NCI-H1417 (cell line): ENCODE measurements around the gene SORBS1.
A peak's percentile ranks its signal among the peaks of the same experiment; 100 is the strongest.

ENCODE experiments used
- DNase-seq, 3 experiments: peaks; one replicate each; lab custom pipeline; 2025; lab: John Stamatoyannopoulos, UW

SORBS1 gene

DNA sequence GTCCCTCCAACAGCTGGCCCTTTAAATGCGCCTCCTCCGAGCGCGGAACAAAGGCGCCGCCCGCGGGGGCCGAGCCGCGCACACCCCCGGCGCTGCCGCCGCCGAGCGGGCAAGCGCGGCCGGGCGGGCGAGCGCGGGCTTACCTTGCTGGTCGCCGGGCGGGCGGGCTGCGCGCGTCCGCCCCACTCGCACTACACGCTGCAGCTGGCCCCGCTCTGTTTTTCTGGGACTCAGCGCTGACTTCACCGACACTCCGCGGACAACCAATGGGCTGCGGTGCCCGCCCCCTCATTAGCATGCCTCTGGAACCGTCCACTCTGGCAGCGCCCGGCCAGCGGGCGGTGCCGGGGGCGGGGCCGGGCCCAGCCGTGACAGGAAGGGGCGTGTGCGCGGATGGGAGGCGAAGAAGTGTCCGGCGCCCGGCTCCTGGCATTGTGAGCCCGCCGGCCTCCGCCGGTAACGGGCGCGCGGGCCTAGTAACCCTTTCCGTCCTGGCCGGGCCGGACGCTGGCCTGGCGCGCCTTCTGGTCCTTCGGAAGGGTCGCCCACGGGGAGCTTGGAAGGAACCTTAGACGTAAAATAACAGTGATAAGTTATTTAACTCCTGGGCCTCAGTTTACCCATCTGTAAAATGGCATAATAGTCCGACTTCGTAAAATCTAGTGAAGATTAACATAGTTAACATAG lies at the start of gene SORBS1:
Gene SORBS1, minus strand, starts transcription at position 195 of the 687 bp plus-strand sequence. CDS start 120,236 bp downstream, outside the sequence.
- DNase-seq = peak; percentile 88 to 96 (median 92)

- no peak for DNase-seq
These were observed 49.6 kb upstream of the SORBS1 start for GRCh38 chr10:95610727-95611126.

DNA sequence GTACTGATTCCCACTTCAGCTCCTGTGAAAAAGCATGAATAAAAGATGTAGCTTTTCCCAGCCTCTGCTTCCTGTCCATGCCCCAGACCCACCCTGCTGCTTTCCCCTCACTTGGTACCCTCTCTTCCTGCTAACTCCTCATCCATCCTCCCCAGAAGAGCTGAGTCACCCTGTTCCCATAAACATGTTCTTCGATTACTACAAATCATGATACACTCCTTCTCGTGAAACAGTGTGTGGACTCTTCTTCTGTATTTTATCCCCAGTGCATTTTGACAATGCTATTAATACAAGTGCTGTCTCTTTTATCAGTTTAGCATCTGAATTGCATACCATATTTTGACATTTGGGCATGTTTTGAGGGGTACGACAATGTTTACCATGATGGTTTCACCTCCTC lies 45.8 kb upstream of the SORBS1 start:
- no peak for DNase-seq

DNA sequence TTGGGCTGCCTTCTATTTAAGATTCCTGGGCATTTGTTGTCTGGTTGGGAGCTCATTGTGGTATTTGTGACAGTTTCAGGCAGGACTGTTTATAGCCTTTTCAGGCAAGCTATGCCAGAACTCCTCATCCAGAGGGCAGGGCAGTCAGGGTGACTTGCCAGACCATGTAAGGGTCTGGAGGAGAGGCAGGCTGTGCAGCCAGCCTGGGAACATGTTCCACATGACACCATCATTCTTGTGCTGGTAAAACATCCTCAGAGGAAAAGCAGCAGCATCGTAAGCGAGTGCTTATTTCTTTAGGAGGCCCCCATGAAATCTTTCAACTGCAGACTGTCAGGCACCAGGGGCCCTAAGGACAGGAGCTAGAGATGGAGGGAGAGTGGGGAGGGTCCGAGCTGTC lies 44.0 kb upstream of the SORBS1 start:
- no peak for DNase-seq

DNA sequence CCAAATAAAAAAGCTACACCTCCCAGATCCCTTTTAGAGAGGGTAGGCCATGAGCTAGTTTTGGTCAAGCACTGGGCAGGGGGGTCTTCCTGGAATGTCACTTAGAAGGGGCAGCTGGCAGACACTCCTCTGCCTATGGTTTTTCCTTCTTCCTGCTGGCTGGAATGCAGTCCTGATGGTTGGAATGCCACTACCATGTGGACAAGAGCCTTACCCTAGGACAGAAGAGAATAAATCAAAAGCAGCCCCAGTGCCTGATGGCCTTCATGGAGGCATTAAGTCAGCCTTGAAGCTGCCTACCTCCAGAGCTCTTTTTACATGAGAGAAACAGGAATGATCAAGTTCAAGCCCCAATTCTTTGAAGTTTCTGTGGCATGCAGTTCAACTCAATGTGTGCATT lies 43.5 kb upstream of the SORBS1 start:
- DNase-seq = no peak

- no peak for DNase-seq
These were observed 41.2 kb upstream of the SORBS1 start for GRCh38 chr10:95602382-95602781.

DNA sequence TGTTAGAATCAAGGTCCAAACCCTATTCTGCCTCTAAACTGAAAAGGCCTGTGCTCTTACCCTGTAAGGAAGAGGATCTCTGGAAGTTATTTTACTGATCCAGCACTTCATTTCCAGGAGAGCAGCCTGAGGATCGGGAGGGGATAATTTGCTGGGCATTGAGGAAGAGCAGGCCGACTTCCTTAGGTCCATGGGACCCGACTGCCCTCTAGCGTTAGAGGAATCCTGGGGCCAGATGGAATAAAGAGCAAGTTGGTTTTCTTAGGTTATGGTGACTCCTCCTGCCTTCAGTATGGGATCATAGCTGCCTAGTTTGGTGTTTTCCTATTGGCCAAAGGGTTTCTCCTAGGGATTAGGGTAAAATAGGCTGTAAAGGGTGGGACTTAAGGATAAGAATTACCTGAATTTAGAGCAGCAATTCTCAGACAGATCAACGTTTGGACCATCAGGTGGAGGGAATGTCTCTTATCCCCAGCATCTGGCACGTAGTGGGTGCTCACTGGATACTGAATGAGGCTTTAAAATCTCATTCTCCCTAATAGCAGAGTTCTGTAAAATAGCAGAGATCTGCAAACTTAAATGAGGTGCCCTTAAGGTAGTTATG lies 40.0 kb upstream of the SORBS1 start:
- DNase-seq = peak; percentile 56 to 83 (median 59)

GRCh38 chr10:95600158-95600557 lies 39.0 kb upstream of the SORBS1 start:
- peak in 1 of 3 experiments; percentile 1 for DNase-seq

- DNase-seq = no peak
These were observed 36.6 kb upstream of the SORBS1 start for GRCh38 chr10:95597788-95598187.

DNA sequence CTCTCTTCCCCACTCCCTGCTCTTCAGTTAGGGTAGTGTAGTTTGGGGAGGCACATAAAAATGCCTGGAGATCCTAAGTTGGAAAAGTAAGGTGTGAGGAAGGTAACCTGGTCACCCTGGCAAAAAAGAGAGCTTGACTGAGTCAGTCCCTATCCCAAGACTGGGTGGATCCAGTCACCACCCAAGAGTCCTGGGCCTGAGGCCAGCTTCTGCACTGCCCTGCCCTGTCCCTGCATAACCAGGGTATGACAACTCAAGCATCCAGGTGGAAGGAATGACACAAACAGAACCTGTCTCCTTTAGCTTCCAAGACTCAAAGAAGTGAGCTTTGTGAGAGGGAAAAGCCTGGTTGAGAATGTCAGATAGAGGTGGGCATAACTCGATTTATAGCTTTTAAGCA lies 26.9 kb upstream of the SORBS1 start:
- no peak for DNase-seq

- DNase-seq = no peak
These were observed 18.8 kb upstream of the SORBS1 start for GRCh38 chr10:95579835-95580535.

- DNase-seq = no peak
These were observed 18.1 kb upstream of the SORBS1 start for GRCh38 chr10:95579292-95579691.

- DNase-seq = no peak
These were observed 17.4 kb upstream of the SORBS1 start for GRCh38 chr10:95578619-95579018.

- DNase-seq = no peak
These were observed 13.6 kb upstream of the SORBS1 start for GRCh38 chr10:95574649-95575365.

DNA sequence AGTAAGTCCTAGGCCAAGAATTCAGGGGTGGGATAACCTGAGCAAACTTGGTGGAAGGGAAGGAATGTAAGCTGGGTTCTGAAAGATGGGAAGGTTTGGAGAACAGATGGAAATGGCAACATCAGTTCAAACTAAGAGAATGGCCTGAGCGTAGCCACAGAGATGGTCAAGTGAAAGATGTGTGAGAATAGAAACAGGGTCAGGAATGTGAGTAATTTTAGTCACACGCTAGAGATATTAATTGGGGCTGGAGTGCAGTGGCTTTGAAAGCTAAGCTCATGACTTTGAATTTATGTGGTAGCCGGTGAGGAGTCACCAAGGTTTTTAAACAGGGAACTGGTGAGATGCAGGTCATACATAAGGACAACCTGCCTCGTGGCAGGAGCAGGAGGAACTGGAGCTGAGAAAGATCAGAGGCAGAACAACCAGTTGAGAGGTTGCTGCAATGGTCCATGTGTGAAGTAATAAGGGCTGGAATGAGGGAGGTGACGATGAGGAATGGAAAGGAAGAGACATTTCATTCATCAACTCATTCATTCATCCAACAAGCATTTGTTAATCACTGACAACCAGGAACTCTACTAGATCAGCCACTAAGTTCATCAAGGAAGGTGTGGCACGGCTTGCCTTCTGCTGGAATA lies 12.9 kb upstream of the SORBS1 start:
- DNase-seq = no peak

GRCh38 chr10:95573527-95573926 lies 12.4 kb upstream of the SORBS1 start:
- DNase-seq = no peak

GRCh38 chr10:95572131-95572820 lies 11.1 kb upstream of the SORBS1 start:
- DNase-seq = no peak

- no peak for DNase-seq
These were observed 10.2 kb upstream of the SORBS1 start for GRCh38 chr10:95571390-95571789.

- DNase-seq = no peak
These were observed 8.2 kb upstream of the SORBS1 start for GRCh38 chr10:95569368-95569767.

GRCh38 chr10:95567903-95568630 lies 6.9 kb upstream of the SORBS1 start:
- no peak for DNase-seq

GRCh38 chr10:95566136-95566535 lies 5.0 kb upstream of the SORBS1 start:
- DNase-seq = no peak
